T-helper 2 cell treated with Interferon-gamma antibody and Interleukin-4, amounts not matched to agents 100 ng/mL and 5 ng/mL, for 36 hours (primary cell): ENCODE data around the gene ARHGAP31. TPM values are rescaled to one million over a fixed set of nuclear protein-coding genes. Genes with fewer than 3 reads are reported as not detected.

Experiments
- intact Hi-C: fragments of 100-400 bp; cut with micrococcal nuclease; formaldehyde crosslinking; loops from one replicate; pipeline ENCODE4 v1.15.1; 2023
- total RNA-seq: library from RNA; stranded (reverse); gene quantifications from 2 replicates; pipeline ENCODE4 v1.2.3, GENCODE V29; 2022

Gene ARHGAP31
- total RNA-seq, 1 donor from 2014 or later, result 2.7 TPM

DNA sequence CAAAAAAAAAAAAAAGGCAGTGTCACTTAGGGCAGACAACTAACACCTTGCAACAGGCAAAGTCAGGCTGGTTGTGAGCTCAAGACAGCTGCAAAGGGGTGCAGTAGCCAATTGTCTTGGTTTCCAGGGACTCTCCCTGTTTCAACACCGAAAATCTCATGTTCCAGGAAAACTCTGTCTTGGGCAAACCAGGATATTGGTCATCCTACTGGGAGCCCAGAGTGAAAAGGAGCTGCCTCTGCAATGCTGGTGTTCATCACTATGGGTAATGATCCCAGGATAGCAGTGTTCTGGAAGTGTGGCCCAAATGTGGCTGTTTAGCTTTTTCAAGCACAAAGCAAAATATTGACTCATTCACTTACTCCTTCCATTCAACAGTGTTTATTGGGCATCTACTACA, 82.6 kb downstream of the ARHGAP31 start:
- intact Hi-C loops, result no loop called here

DNA sequence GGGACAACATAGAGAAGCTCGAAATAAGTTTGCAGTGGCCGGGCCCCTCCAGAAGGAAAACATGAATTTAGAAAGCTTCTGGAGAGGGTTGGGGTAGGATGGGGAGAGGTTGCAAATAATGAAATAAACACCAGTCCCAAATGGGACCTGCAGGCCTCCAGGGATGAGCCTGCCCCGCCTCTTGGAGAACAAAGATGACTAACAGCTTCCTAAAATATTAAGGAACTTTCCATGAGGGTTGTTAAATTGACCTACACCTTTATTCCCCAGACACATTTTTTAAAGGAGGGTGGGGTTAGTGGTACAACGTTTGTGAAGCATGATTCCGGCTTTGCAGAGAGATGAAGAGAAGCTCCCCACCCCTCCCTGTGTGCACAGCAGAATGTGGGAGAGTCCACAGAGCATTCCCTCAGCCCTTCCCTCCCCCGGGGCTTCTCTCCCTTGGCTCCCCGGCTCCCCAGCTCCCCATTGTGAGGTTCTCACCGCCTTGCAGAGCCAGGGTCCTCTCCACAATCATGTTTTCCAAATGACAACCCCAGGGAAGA, 84.1 kb downstream of the ARHGAP31 start:
- intact Hi-C loops, result no loop called here

DNA sequence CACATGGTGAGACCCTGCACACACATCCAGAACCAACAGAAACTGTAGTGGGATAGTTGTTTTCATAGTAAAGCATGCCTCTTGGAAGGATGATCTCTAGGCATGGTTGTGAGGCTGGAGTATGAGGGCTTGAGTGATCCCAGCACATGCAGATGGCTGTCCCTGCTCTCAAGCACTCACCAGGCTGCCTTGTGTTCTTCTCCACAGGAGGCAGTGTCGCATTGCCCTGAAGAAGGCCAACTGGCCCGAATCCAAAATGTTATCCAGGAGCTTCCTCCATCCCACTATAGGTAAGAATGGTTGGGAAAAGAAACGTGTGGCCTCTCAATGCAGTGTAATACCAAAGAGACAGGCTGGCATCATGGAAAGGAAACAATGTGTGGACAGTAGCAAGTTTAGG, 86.5 kb downstream of the ARHGAP31 start:
- intact Hi-C loops, result no loop called here

DNA sequence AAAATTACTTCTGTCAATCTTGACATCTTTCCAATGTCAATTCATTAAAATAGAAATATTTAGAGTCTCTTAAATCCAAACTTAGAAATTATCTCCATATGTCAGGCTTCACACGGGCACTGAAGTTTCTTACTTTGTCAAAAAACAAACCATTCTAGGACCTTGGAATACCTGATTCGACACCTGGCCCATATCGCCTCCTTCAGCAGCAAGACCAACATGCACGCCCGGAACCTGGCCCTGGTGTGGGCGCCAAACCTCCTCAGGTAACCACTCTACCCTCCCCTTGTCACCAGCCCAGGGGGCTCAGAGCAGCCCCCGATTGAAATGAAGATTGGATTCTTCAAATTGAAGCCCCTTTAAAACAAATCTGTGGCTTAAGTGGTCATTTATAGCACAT, 88.0 kb downstream of the ARHGAP31 start:
- intact Hi-C loops, result no loop called here

DNA sequence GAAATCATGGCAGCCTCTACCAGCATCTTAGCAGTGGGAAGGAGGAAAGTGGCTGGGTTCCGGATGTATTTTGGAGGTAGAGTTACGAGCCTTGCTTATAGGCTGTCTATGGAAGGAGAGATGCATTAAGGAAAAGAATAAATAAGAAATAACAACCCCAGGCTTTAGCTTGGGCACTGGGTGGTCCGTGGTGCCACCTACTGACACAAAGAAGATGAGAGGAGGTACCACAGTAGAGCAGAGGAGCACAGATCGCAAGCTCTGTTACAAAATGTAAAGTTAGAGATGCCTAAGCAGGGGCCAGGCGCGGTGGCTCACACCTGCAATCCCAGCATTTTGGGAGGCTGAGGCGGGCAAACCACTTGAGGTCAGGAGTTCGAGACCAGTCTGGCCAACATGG, 94.4 kb downstream of the ARHGAP31 start:
- intact Hi-C loops, result no loop called here

DNA sequence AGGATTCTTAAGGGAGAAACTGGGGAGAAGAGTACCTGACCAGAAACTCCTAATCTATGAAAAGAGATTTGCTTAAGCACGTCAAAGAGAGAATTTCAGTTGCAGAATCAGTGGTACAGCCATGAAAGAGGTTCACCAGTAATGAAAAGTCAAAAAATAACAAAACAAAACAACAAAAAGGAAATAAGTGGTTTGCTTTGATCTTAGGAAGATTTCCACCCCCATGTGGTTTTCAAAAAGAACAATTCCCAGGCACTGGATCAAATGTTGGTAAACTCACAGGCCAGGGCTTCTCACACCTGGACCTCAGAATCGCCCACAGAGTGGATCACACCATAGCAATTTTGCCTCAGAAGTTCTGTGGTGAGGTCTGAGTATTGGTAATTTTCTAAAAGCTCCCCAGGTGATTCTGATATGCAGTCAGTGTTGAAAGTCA, 101.8 kb downstream of the ARHGAP31 start:
- intact Hi-C loops, result no loop called here

DNA sequence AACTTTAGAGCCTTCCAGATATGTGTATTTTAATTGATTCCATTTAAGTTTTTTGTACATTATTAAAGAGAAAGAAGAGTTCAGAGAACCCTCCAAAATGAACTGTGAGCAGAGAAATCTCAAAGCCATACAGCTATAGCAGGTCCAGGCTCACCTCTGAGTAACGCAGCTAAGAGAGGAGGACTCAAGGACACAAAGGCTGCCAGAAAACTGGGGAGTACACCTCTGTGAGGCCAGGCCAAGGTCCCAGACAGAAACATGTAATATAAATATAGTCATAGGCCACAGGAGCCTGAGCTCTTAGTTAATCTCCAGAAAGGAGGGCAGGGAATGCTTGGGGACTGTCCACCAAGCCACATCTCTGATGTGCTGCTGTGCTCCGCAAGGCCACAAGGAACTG, 102.7 kb downstream of the ARHGAP31 start:
- intact Hi-C loops, result no loop called here

DNA sequence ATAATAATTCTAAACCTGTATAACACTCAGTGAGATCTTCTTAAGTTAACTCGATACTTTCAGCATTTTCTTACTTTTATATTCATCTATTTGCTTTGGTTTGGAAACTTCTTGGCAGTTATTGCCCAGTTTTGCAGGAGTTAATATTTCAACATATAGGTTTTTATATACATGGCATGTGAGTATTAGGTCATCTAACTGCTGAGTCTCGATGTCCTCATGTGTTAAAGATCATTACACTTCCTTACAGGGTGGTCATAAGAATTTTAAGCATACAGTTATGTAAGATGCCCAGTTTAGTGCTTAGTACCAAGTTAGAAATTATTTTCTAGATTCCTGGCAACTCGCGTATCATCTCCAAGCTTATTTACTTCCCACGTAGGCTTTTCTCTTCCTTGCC, 106.3 kb downstream of the ARHGAP31 start:
- intact Hi-C loops, result no loop called here

DNA sequence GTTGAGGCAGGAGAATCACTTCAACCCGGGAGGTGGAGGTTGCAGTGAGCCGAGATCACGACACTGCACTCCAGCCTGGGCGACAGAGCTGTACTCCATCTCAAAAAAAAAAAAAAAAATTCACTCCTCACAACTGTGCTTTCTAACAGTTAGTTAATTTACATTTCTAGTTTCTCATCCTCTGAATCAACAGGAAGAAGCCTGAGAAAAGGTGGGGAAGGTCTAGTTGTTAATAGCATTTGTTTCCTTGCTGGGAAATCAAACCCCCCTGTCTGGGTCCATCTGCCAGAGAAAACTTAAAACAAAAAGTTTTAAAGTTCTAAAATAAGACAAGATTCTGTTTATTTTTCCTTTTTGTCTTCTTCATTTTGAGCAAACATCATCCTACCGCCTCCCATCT, 106.9 kb downstream of the ARHGAP31 start:
- intact Hi-C loops, result no loop called here

DNA sequence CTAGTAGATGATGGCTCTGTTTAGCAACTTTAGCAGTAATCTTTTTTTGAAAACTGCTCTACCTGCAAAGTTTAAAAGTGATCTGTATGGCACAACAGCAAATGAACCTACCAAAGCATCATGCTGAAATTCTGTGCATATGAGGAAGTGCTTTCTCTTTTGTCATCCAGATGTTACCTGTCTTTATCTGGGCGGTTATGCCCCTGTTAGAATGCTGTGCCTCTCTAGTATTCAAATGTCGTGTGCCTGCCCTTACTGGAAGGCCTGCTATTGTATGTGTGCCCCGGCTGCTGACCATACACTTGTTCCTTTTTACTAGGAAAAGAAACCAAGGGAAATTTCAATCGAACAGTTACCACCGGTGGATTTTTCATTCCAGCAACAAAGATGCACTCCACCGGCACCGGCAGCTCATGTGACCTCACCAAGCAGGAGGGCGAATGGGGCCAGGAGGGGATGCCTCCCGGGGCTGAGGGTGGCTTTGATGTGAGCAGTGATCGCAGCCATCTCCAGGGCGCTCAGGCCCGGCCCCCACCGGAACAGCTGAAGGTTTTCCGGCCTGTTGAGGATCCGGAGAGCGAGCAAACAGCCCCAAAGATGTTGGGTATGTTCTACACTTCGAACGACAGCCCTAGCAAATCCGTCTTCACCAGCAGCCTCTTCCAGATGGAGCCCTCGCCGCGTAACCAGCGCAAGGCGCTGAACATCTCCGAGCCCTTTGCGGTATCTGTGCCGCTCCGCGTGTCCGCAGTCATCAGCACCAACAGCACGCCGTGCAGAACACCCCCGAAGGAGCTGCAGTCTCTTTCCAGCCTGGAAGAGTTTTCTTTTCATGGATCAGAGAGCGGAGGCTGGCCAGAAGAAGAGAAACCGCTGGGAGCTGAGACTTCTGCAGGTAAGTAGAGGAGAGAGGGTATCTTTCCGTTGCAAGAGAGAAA, 107.6 kb downstream of the ARHGAP31 start:
- intact Hi-C loops, result no loop called here

DNA sequence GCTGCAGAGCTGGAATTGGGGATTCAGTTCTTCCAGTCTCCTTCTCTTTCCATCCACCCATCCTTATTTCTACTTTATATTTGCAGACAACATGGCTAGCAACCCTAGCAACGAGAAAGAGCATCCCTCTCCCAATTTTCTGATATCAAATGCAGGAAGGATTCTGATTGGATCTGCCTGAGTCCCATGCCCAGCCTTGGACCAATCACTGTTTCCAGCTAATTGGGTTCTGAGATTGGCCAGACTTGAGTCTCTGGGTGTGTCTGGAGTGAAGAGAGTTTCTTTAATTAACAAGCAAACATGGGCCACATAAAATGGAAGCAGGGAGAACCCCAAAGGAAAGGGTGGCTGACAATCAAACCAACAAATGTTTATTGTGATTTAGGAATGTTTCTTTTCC, 108.6 kb downstream of the ARHGAP31 start:
- intact Hi-C loops, result no loop called here

DNA sequence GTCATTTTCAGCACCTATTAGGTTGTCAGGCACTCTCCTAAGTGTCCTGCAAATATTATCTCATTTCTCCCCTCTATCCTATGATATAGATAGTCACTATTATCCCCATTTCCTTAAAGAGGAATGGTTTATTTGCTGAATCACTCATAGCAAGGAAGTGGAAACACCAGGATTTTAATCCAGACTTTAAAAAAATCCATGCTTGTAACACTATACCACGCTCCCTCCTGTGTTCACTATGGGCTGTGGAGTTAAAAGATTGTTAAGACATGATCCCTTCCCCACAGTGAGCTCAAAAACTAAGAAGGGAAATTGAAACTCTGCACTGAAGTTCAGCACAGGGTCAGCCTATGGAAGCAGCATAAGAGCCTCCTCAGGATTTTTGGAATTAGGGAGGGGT, 109.0 kb downstream of the ARHGAP31 start:
- intact Hi-C loops, result no loop called here

DNA sequence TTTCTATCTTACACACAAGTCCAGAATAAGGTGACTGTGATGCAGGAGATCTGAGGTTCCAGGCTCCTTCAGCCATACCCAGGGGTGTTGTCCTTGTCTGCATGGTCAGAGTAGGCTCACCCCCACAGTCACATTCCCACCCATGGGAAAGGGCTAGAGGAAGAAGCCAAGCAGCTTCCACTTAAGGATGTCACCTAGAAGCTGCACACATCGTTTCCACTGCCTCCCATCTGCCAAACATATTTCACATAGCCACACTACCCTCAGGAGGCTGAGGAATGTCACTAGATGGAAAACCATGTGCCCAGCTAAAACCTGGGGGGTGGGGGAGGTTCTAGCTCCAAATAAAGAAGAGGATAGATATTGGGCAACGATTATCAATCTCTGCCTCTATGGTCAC, 111.1 kb downstream of the ARHGAP31 start:
- intact Hi-C loops, result no loop called here

DNA sequence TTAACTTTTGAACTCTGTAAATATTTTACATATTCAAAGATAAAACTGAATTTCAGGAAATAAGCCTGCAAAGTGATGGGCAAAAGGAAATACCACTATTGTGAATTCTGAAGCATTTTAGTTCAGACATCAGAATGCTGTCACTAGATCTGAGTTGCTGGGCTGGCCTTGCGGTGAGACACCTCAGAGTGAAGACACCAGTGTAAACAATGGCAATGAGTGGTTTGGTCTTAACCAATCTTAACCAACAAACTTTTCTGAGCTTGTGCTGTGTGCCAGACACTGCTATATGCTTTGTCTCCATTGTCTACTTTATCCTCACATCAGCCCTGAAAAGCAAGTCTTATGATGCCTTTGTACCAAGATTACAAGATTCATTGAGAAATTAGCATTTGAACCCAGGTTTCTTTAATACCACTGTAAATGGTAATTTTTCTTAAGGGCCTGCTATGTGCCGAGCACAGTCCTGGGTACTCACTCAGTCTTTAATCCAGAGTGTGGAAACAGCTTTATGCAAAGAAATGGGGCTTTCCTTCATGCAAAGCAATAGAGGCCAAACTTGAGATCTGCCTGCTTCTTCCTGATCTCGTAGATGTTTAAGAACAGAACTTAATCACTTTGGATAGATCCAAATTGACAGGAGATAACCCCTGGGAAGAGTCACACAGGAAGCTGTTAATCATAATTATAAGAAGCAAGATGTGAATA, 114.2 kb downstream of the ARHGAP31 start:
- intact Hi-C loops, result no loop called here

DNA sequence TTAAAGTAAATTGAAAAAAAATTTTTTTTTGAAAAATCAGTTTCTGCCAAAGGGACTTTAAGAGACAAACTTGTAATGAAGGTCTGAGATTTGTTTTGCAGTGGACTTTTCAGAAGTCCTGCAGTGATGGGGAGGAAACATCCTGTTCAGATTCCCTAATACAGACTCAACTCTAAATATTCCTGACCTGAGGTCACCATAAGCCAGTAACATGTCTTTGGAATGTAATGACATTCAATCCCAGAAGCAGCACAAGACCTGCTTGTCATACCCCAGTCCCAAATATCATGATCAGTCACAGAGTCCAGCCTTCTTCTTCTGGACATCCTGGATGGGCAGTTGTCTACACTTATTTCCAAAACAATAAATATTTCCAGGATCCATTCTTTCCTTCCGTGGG, 115.7 kb downstream of the ARHGAP31 start:
- intact Hi-C loops, result no loop called here

DNA sequence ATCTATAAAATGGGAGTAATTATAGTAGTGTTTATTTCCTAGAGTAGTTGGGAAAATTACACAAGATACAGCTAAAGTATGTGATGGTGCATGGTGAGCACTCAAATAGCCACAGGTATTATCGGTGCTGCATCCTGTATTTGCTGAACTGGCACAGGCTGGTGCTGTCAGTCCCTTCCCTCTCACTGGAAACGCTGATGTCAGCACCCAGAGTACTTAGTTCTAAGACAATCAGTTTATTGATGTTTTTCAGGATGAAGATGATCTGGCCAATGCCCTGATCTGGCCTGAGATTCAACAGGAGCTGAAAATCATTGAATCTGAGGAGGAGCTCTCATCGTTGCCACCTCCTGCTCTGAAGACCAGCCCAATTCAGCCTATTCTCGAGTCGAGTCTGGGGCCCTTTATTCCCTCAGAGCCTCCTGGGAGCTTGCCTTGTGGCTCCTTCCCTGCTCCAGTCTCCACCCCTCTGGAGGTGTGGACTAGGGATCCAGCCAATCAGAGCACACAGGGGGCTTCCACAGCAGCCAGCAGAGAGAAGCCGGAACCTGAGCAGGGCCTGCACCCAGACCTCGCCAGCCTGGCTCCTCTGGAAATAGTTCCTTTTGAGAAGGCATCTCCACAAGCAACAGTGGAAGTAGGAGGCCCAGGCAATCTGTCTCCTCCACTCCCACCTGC, 119.6 kb downstream of the ARHGAP31 start:
- intact Hi-C loops, result no loop called here

DNA sequence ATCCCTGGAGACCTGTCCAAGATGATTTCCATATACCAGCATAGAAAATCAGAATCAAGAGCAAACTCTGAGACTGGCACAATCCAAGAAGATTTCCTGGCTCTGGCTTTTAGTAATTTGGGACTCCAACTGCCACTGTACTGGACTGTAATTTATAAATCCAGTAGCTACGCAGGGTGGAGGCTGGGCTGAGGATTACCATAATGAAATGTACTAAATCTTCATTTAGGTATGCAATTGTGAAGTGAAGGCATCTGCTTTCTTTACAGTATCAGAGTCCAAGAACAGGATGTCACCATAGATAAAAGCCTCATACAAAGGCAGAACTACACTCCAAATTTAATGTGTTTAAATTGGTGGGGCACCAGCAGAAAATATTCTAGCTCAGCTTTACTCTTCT, 122.7 kb downstream of the ARHGAP31 start:
- intact Hi-C loops, result no loop called here

DNA sequence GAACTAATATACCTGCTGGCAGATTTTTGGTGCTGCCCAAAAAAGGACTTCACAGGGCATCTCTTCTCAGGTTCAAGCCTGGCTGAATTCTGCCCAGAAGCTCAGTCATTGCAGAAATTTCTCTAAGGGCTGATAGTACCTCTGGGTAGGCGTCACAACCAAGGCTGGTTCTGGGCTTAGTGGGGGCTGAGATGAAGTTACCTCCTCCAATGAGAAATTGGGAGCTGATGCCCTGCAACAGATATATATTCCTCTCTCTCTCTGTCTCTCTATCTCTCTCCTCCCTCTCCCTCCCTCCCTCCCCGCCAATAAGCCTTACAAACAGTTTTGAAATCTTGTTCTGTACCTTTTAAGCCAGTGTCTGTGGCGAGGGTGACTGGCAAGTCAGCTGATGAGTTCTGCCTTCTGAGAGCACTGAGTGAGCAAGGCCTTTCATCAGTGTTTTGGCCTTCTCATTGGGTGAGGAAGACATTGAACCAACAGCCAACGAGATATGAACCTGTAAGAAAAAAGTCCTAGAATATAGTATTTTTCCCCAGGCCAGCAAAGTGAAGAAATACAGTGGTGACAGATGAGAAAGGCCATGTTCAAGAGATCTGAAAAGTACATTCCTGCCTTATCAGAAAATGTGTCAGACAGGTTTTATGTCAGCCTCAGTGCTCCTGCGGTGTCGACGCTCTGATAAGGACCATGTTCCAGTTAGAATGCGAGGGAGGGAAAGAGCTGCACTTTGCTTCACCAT, 123.8 kb downstream of the ARHGAP31 start:
- intact Hi-C loops, result no loop called here

DNA sequence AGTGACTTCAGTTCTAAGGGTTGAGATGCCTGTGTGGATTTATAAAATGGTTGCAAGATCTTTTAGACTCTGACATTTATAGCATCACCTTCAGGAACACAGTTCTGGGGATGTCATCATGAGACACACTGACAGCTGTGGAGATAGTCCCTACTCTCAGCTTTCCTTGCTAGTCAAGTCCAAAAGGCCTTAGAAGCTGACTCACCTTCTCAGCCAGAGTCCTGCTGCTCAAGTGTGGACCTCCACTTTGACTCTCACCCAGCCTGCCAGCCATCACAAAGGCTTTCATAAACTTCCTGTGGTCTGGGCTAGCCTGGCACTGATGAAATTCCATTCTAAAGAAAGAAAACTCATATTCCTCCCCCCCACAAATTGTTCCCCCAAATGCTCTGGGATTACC, 124.5 kb downstream of the ARHGAP31 start:
- intact Hi-C loops, result no loop called here

DNA sequence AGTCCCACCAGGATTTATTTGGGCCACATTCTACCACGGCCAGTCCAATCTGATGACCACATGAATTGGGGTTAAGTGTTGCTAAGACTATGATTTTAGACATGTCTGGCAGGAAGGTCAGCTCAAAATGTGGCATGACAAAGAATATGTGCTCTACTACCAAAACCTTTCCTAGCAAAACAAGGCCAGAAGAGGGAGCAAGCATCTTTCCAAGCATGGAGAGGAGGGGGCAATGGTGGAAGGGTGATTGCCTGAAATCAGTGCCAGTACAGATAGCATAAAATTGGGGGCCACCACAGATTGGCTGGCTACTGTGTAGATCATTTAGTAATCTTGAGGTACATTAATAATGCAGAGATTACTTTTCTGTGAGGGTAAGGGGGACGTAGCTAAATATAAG, 126.0 kb downstream of the ARHGAP31 start:
- intact Hi-C loops, result no loop called here

DNA sequence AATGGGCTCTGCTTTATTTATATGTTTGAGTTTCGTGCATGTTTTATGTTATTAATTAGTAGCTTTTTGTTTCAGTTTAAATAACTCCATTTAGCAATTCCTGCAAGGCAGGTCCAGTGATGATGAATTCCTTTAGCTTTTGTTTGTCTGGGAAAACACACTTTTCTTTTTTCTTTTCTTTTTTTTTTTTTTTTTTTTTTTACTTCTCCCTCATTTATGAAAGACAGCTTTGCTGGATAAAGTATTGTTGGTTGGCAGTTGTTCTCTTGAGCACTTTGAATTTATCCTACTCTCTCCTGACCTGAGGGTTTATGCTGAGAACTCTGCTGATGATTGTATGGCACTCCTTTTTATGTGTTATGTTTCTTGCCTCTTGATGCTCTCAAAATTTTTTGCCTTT, 133.5 kb downstream of the ARHGAP31 start:
- intact Hi-C loops, result no loop called here
